A549 (cell line): Measurements from ENCODE around the gene KRTAP19-4. TPM values are rescaled to one million over a fixed set of nuclear protein-coding genes. Genes with fewer than 3 reads are reported as not detected.

Experiments used
- ATAC-seq, 2 experiments: fragments of 200-7000 bp in 1 of 2; fragments of >200 bp in 1 of 2; cut with Nextera tagmentation in 1 of 2; cut with Tn5 transposase in 1 of 2; 3 replicates each; pipeline versions ENCODE4 v1.8.0 to v1.9.1; 2018 to 2020; ENCODE audit warnings: mild to moderate bottlenecking in 1 of 2, moderate library complexity in 1 of 2
- CTCF ChIA-PET: fragments of 300-600 bp; sonication (Branson Sonifier 250); formaldehyde crosslinking; extraction: SDS; loops from one replicate; lab custom pipeline; 2021; ENCODE audit warnings: antibody characterized with exemption, inconsistent platforms; lab: Yijun Ruan, JAX
- POLR2A ChIA-PET: fragments of 350-600 bp; formaldehyde crosslinking; extraction: SDS; loops from one replicate; lab custom pipeline; 2021; ENCODE audit warnings: antibody characterized with exemption, inconsistent platforms; lab: Yijun Ruan, JAX
- DNase-seq, 2 experiments: peaks; one replicate each; pipeline versions ENCODE4 v3.0.0 to v3.0.0-alpha.2; 2011 to 2016; ENCODE audit warnings: low read depth in 1 of 2, low spot score in 1 of 2
- FAIRE-seq: peaks from 2 replicates; lab custom pipeline; 2011; peaks lifted over from hg19 to GRCh38; lab: Jason Lieb, UNC
- H3K27ac ChIP-seq, 2 experiments: fragments of >200 bp; sonication (Bioruptor Twin); formaldehyde crosslinking; 3 replicates each; pipeline ENCODE4 v1.5.1; 2016 to 2017
- H3K4me1 ChIP-seq: fragments of >200 bp; sonication (Bioruptor Twin); formaldehyde crosslinking; 3 replicates; pipeline ENCODE4 v1.6.1; 2016
- H3K4me2 ChIP-seq: fragments of >200 bp; sonication (Bioruptor Twin); formaldehyde crosslinking; 3 replicates; pipeline ENCODE4 v1.6.1; 2016
- H3K4me3 ChIP-seq: fragments of >200 bp; sonication (Bioruptor Twin); formaldehyde crosslinking; 3 replicates; pipeline ENCODE4 v1.5.1; 2016
- H3K9me3 ChIP-seq: fragments of >200 bp; sonication (Bioruptor Twin); formaldehyde crosslinking; 3 replicates; pipeline ENCODE4 v1.6.1; 2016
- ATOH8 ChIP-seq: fragments of 250-450 bp; sonication (Bioruptor Pico); IDR thresholded peaks from 2 replicates; pipeline ENCODE4 v1.5.0; 2020; ENCODE audit warnings: low read depth, mild to moderate bottlenecking, moderate library complexity
- BCL3 ChIP-seq: fragments of >200 bp; sonication (Bioruptor Twin); formaldehyde crosslinking; IDR thresholded peaks from 3 replicates; pipeline ENCODE4 v1.6.1; 2016
- CBX2 ChIP-seq: fragments of 200-600 bp; sonication (generic); IDR thresholded peaks from 2 replicates; pipeline ENCODE4 v1.6.1; 2016; ENCODE audit warnings: low read depth, mild to moderate bottlenecking, borderline replicate concordance
- CBX8 ChIP-seq: fragments of 200-600 bp; sonication (generic); IDR thresholded peaks from 2 replicates; pipeline ENCODE4 v1.6.1; 2016
- CEBPB ChIP-seq, 2 experiments: fragments of >200 bp in 1 of 2; sonication (Bioruptor Twin) in 1 of 2; formaldehyde crosslinking in 1 of 2; IDR thresholded peaks; 2 replicates each; pipeline ENCODE4 v1.6.1; 2012 to 2016
- CHD2 ChIP-seq: fragments of 150-350 bp; IDR thresholded peaks from 2 replicates; pipeline ENCODE4 v1.6.1; 2014; ENCODE audit warnings: low read length; ENCODE audit not compliant: partially characterized antibody
- CHD4 ChIP-seq: fragments of 200-600 bp; sonication (generic); IDR thresholded peaks from 2 replicates; pipeline ENCODE4 v1.6.1; 2016; ENCODE audit warnings: antibody characterized with exemption, mild to moderate bottlenecking, borderline replicate concordance
- E2F6 ChIP-seq: IDR thresholded peaks from 2 replicates; pipeline ENCODE4 v1.6.1; 2012; ENCODE audit warnings: low read depth, borderline replicate concordance
- ELK1 ChIP-seq: fragments of 150-350 bp; IDR thresholded peaks from 2 replicates; pipeline ENCODE4 v1.6.1; 2014; ENCODE audit warnings: low read depth, mild to moderate bottlenecking, low read length
- ESRRA ChIP-seq: fragments of 150-350 bp; IDR thresholded peaks from 2 replicates; pipeline ENCODE4 v1.6.1; 2014; ENCODE audit warnings: mild to moderate bottlenecking, low read length, borderline replicate concordance
- FOSB ChIP-seq: fragments of 250-450 bp; sonication (Bioruptor Pico); IDR thresholded peaks from 2 replicates; pipeline ENCODE4 v1.5.0; 2020; ENCODE audit warnings: mild to moderate bottlenecking, moderate library complexity
- HDAC2 ChIP-seq: fragments of 200-600 bp; sonication (generic); IDR thresholded peaks from 2 replicates; pipeline ENCODE4 v1.6.1; 2016
- HEYL ChIP-seq: fragments of 250-450 bp; sonication (Bioruptor Pico); IDR thresholded peaks from 2 replicates; pipeline ENCODE4 v1.8.0; 2021; ENCODE audit warnings: mild to moderate bottlenecking, moderate library complexity
- KDM1A ChIP-seq: fragments of 200-600 bp; sonication (generic); IDR thresholded peaks from 2 replicates; pipeline ENCODE4 v1.6.1; 2016; ENCODE audit warnings: low read depth, mild to moderate bottlenecking
- MAFK ChIP-seq: fragments of 450-650 bp; IDR thresholded peaks from 2 replicates; pipeline ENCODE4 v1.6.1; 2014; ENCODE audit not compliant: partially characterized antibody
- MAX ChIP-seq: IDR thresholded peaks from 2 replicates; pipeline ENCODE4 v1.6.1; 2012
- NFE2L2 ChIP-seq: fragments of 150-350 bp; conservative IDR thresholded peaks from 2 replicates; pipeline ENCODE4 v1.6.1; 2014; ENCODE audit warnings: low read length
- NPAS2 ChIP-seq: fragments of 250-450 bp; sonication (Bioruptor Pico); IDR thresholded peaks from 2 replicates; pipeline ENCODE4 v1.8.0; 2022; ENCODE audit warnings: mild to moderate bottlenecking, moderate library complexity, borderline replicate concordance
- NR3C1 ChIP-seq: fragments of >200 bp; sonication (Bioruptor Twin); formaldehyde crosslinking; IDR thresholded peaks from 3 replicates; pipeline ENCODE4 v1.6.1; 2017
- PBX3 ChIP-seq: IDR thresholded peaks from 2 replicates; pipeline ENCODE4 v1.6.1; 2012
- RAD21 ChIP-seq, 2 experiments: fragments of >200 bp in 1 of 2; sonication (Bioruptor Twin) in 1 of 2; formaldehyde crosslinking in 1 of 2; IDR thresholded peaks in 1 of 2; conservative IDR thresholded peaks in 1 of 2; 2 replicates in 1 of 2; 3 replicates in 1 of 2; pipeline ENCODE4 v1.6.1; 2012 to 2018; ENCODE audit warnings: inconsistent platforms in 1 of 2
- RARB ChIP-seq: fragments of 250-450 bp; sonication (Bioruptor Pico); IDR thresholded peaks from 2 replicates; pipeline ENCODE4 v1.8.0; 2021; ENCODE audit warnings: mild to moderate bottlenecking, moderate library complexity
- RCOR1 ChIP-seq: fragments of 150-350 bp; IDR thresholded peaks from 2 replicates; pipeline ENCODE4 v1.6.1; 2014; ENCODE audit warnings: antibody characterized with exemption, low read length, low read depth
- SMC3 ChIP-seq: fragments of >200 bp; sonication (Bioruptor Twin); formaldehyde crosslinking; IDR thresholded peaks from 3 replicates; pipeline ENCODE4 v1.6.1; 2018; ENCODE audit warnings: inconsistent platforms
- ZC3H11A ChIP-seq: fragments of 450-650 bp; IDR thresholded peaks from 2 replicates; pipeline ENCODE4 v1.6.1; 2014; ENCODE audit warnings: antibody characterized with exemption, mild to moderate bottlenecking
- WGBS: methylation state at CpG from one replicate; pipeline ENCODE4 v1.1.6; 2017; ENCODE audit errors: missing lambda C conversion rate; 5-methylcytosine and 5-hydroxymethylcytosine counted together
- polyA plus RNA-seq, 4 experiments: library from polyadenylated mRNA; depleted of rRNA in 3 of 4; stranded (reverse); fragments of >200 nt; fragmentation: RNase III in 1 of 4; extraction: RNeasy Plus Mini Kit Qiagen cat#74134 plus additional on column Dnase treatment in 1 of 4; gene quantifications; 2 replicates in 3 of 4; 3 replicates in 1 of 4; pipeline ENCODE4 v1.2.3, GENCODE V29; 2011 to 2017

The KRTAP19-4 gene
- polyA plus RNA-seq, 2 of the 4 experiments (the other 2 are of a cell fraction) = not detected

- 0% methylated on average over 4 of the region's 4 CpGs for WGBS
- TF ChIP-seq CEBPB (IDR thresholded peaks at IDR 0.05) (no peak), CBX8 (no peak), RARB (CRISPR knock-in tag) (no peak), NR3C1 (no peak), PBX3 (no peak)
- FAIRE-seq = no peak
- Histone ChIP-seq H3K27ac (no peak overlapping the region), H3K9me3 (no peaks in the 10 kb centered on the region), H3K4me2 (no peak overlapping the region), H3K4me3 (no peak overlapping the region), H3K4me1 (no peaks in the 10 kb centered on the region)
- ChIA-PET CTCF (interaction anchor here (0.8 kb wide), 1 partner anchor 15 kb away, joined by 3 read pairs; no protein-coding TSS in a partner anchor), POLR2A (no interaction called here)
- no peak for DNase-seq
- no peak for ATAC-seq
These were observed 17.7 kb downstream of the KRTAP19-4 start for GRCh38 chr21:30479259-30479658.

- Histone ChIP-seq H3K27ac (no peak overlapping the region), H3K4me1 (no peaks in the 10 kb centered on the region), H3K4me2 (no peak overlapping the region), H3K4me3 (no peak overlapping the region), H3K9me3 (no peaks in the 10 kb centered on the region)
- CTCF ChIA-PET = no interaction called here
- no peak for DNase-seq
- ATAC-seq = no peak
- no peak for FAIRE-seq
- TF ChIP-seq KDM1A (no peak), CHD2 (no peak), SMC3 (no peak), ELK1 (no peak), MAFK (no peak), E2F6 (no peak), FOSB (CRISPR knock-in tag) (no peak), CEBPB (IDR thresholded peaks at IDR 0.05) (no peak), NFE2L2 (no peak), RAD21 (conservative IDR thresholded peaks at IDR 0.05 in 1 of 2, IDR thresholded peaks at IDR 0.05 in 1 of 2) (no peak), ESRRA (no peak), CHD4 (no peak), HEYL (CRISPR knock-in tag) (no peak), NPAS2 (CRISPR knock-in tag) (no peak)
- POLR2A ChIA-PET = no interaction called here
- 0% methylated on average over 3 of the region's 3 CpGs for WGBS
These were observed 19.0 kb downstream of the KRTAP19-4 start for GRCh38 chr21:30478004-30478403.

GRCh38 chr21:30468900-30469714 is 27.9 kb downstream of the KRTAP19-4 start:
- FAIRE-seq = no peak
- no peak for ATAC-seq
- no peak overlapping the region for H3K4me3 ChIP-seq
- ChIA-PET CTCF (no interaction called here), POLR2A (no interaction called here)
- H3K9me3 ChIP-seq = no peaks in the 10 kb centered on the region
- H3K4me2 ChIP-seq = no peak overlapping the region
- no peaks in the 10 kb centered on the region for H3K4me1 ChIP-seq
- H3K27ac ChIP-seq = no peak overlapping the region
- no peak for DNase-seq
- TF ChIP-seq ATOH8 (CRISPR knock-in tag) = no peak
- TF ChIP-seq MAX = no peak
- no peak for TF ChIP-seq NR3C1
- no peak for TF ChIP-seq HDAC2
- no peak for TF ChIP-seq CBX2
- no peak for TF ChIP-seq RCOR1
- no peak for TF ChIP-seq NPAS2 (CRISPR knock-in tag)
- TF ChIP-seq ESRRA = no peak
- TF ChIP-seq HEYL (CRISPR knock-in tag) = no peak
- TF ChIP-seq ZC3H11A = no peak
- no peak for TF ChIP-seq BCL3
- no peak for TF ChIP-seq RARB (CRISPR knock-in tag)
- 0% methylated on average over 6 of the region's 6 CpGs for WGBS
